Measurements from ENCODE around the gene PDLIM4.

GRCh38 chr5:132254321-132254977 is 3.0 kb upstream of the PDLIM4 start:
- no peak for TF ChIP-seq CTCF (IDR thresholded peaks at IDR 0.05)
- TF ChIP-seq ZFX (IDR thresholded peaks at IDR 0.05; ENCODE audit: borderline replicate concordance): no peak

Measured in 22Rv1 (cell line).